ENCODE results near the gene E2F3.

The E2F3 gene

GRCh38 chr6:20533746-20534294 is 132.1 kb downstream of the E2F3 start:
- DNase-seq (ENCODE audit: low spot score), result no peak

GRCh38 chr6:20534295-20535262 is 132.9 kb downstream of the E2F3 start, which contains the start of gene CDKAL1:
Gene CDKAL1 (plus strand): TSS chr6:20534457. CDS start chr6:20546351, 11,894 bp downstream.
- peak; percentile 71 for DNase-seq (ENCODE audit: low spot score)

- no peak for DNase-seq (ENCODE audit: low spot score)
Observed at GRCh38 chr6:20538131-20538662, 136.5 kb downstream of the E2F3 start.

DNA sequence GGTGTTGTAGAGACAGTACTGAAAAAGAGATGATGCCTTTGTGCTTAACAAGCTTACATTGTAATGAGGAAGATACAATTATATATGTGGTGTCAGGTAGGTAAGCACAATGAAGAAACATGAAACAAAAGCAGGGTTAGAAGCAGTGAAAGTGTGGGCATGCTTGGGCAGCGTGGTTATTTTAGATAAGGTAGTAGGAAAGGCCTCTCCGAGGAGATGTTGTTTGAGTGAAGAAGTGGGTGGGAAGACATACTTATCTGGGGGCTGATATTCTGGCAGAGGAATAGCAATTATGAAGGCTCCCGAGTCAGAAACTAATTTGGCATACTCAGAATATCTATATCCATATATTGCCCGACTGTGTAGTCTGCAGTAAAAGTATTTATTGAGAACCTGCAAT is 137.2 kb downstream of the E2F3 start:
- DNase-seq (ENCODE audit: low spot score), result no peak

DNA sequence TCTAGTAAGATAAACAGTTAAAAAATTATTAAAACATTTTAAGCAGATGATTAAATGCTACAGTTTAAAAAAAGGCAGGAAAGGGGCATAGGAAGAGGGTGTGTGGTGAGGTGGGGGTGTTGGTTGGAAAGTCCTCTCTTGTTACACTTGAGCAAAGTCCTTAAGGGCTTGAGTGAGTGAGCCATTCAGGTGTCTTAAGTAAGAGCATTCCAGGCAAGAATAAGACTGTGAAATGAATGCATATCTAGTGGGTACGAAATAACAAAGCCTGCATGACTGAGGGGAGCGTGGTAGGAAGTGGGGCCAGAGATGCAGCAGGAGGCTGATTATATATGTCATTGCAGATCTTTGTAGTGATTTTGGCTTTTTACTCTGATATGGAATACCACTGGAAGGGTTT is 137.7 kb downstream of the E2F3 start:
- DNase-seq (ENCODE audit: low spot score), result no peak

GRCh38 chr6:20540683-20541082 is 139.0 kb downstream of the E2F3 start:
- no peak for DNase-seq (ENCODE audit: low spot score)

GRCh38 chr6:20541382-20541781 is 139.7 kb downstream of the E2F3 start:
- DNase-seq (ENCODE audit: low spot score), result no peak

GRCh38 chr6:20542927-20543602 is 141.4 kb downstream of the E2F3 start:
- DNase-seq (ENCODE audit: low spot score), result no peak

Measured in hepatic stellate cell (primary cell).